Mesendoderm (in vitro differentiated cells): ENCODE data around the gene IFNL3.

ENCODE experiments used
- DNase-seq: peaks from one replicate; pipeline ENCODE4 v3.0.0; 2013
- H2AK5ac ChIP-seq: 2 replicates; pipeline ENCODE4 v1.6.1; 2013; ENCODE audit warnings: low read length, inconsistent platforms
- H2BK120ac ChIP-seq: 2 replicates; pipeline ENCODE4 v1.6.1; 2013; ENCODE audit warnings: low read depth, mild to moderate bottlenecking, low read length, moderate library complexity, mixed read lengths
- H2BK15ac ChIP-seq: replicated peaks from 2 replicates; pipeline ENCODE4 v1.6.1; 2013; ENCODE audit warnings: low read depth, mild to moderate bottlenecking, moderate library complexity
- H2BK5ac ChIP-seq: 2 replicates; pipeline ENCODE4 v1.6.1; 2013; ENCODE audit warnings: low read length, inconsistent platforms
- H3K18ac ChIP-seq: 2 replicates; pipeline ENCODE4 v1.6.1; 2013; ENCODE audit warnings: mild to moderate bottlenecking, low read length, mixed read lengths
- H3K23ac ChIP-seq: one replicate; pipeline ENCODE4 v1.6.1; 2013; ENCODE audit warnings: low read length
- H3K27ac ChIP-seq: 2 replicates; pipeline ENCODE4 v1.5.1; 2013; ENCODE audit warnings: low read depth, mild to moderate bottlenecking, inconsistent platforms, low read length, moderate library complexity
- H3K27me3 ChIP-seq: 2 replicates; pipeline ENCODE4 v1.6.1; 2013; ENCODE audit warnings: low read length, control low read depth, mild to moderate bottlenecking, inconsistent platforms; ENCODE audit not compliant: insufficient read depth, poor library complexity
- H3K36me3 ChIP-seq: 2 replicates; pipeline ENCODE4 v1.6.1; 2013; ENCODE audit warnings: low read length, inconsistent platforms; ENCODE audit not compliant: control insufficient read depth, insufficient read depth
- H3K4ac ChIP-seq: one replicate; pipeline ENCODE4 v1.6.1; 2013; ENCODE audit warnings: low read depth, mild to moderate bottlenecking, low read length, moderate library complexity
- H3K4me1 ChIP-seq: 2 replicates; pipeline ENCODE4 v1.6.1; 2013; ENCODE audit warnings: low read depth, low read length, inconsistent platforms; ENCODE audit not compliant: control insufficient read depth
- H3K4me2 ChIP-seq: 2 replicates; pipeline ENCODE4 v1.6.1; 2013; ENCODE audit warnings: low read length
- H3K4me3 ChIP-seq: 2 replicates; pipeline ENCODE4 v1.5.1; 2013; ENCODE audit warnings: mild to moderate bottlenecking, low read length
- H3K56ac ChIP-seq: one replicate; pipeline ENCODE4 v1.6.1; 2013; ENCODE audit warnings: low read length
- H3K79me1 ChIP-seq: 2 replicates; pipeline ENCODE4 v1.6.1; 2013; ENCODE audit warnings: low read length, inconsistent platforms
- H3K79me2 ChIP-seq: 2 replicates; pipeline ENCODE4 v1.6.1; 2013; ENCODE audit warnings: mild to moderate bottlenecking, low read length; ENCODE audit not compliant: control insufficient read depth, insufficient read depth
- H3K9ac ChIP-seq: 2 replicates; pipeline ENCODE4 v1.6.1; 2013; ENCODE audit warnings: low read length, inconsistent platforms
- H4K5ac ChIP-seq: one replicate; pipeline ENCODE4 v1.6.1; 2013; ENCODE audit warnings: low read length
- H4K8ac ChIP-seq: one replicate; pipeline ENCODE4 v1.6.1; 2013; ENCODE audit warnings: low read depth, mild to moderate bottlenecking, control low read depth, low read length, moderate library complexity
- WGBS: extraction: QIAGEN DNeasy Blood & Tissue Kit; methylation state at CpG from one replicate; pipeline ENCODE4 v1.1.7; 2013; ENCODE audit warnings: low lambda C conversion rate, missing lambda C conversion rate; ENCODE audit not compliant: insufficient coverage; ENCODE audit errors: extremely low coverage; 5-methylcytosine and 5-hydroxymethylcytosine counted together

The IFNL3 gene

DNA sequence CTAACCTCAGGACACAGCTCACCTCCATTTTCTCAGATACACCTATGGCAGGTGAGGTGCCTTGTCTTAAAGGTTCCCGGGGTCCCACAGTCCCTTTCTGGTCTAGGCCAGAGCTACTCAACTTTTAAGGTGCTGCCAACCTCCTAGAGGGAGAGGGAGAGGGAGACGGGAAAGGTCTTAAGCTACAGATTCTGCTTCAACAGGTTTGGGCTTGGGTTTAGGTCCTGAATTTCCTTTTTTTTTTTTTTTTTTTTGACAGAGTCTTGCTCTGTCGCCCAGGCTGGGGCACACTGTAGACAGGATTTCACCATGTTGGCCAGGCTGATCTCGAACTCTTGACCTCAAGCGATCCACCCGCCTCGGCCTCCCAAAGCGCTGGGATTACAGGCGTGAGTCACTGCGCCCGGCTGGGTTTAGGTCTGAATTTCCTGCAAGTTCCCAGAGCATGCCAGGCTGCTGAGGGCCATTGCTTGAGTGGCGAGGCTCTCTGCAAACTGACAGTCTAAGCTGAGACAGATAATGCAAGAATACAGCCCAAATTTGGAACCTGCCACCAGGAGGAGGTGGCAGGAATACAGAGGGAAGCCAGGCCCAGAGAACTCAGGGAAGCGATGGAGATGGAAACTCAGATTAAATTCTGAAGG, 33.0 kb downstream of the IFNL3 start:
- Histone ChIP-seq H4K5ac (no peak overlapping the region), H3K79me1 (no peaks in the 10 kb centered on the region), H3K4me3 (no peak overlapping the region), H3K79me2 (no peaks in the 10 kb centered on the region), H3K4me2 (no peak overlapping the region), H3K36me3 (no peaks in the 10 kb centered on the region), H3K27me3 (no peaks in the 10 kb centered on the region), H3K9ac (no peak overlapping the region), H2BK5ac (no peak overlapping the region), H3K18ac (no peak overlapping the region), H4K8ac (no peak overlapping the region), H2AK5ac (no peak overlapping the region), H3K56ac (no peak overlapping the region), H3K4ac (no peak overlapping the region), H3K27ac (no peak overlapping the region), H2BK120ac (no peak overlapping the region), H3K23ac (no peak overlapping the region), H2BK15ac (no peak overlapping the region), H3K4me1 (no peaks in the 10 kb centered on the region)
- no peak for DNase-seq
- no CpG with 5 or more reads among the region's 13 CpGs for WGBS

DNA sequence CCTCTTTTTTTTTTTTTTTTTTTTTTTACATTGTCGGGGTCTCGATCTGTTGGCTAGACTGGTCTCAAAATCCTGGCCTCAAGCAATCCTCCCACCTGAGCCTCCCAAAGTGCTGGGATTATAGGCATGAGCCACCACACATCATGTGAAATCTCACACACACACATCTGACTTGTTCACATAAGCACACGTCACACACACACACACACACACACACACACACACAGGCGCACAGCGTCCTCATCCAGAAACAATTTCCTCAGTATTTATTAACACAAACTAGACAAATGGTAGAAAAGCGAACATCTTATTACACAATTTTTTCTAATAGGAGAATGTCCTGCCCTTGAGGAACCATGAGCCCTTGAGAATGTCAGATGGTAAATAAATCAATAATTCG, 35.6 kb downstream of the IFNL3 start:
- no peaks in the 10 kb centered on the region for H3K79me2 ChIP-seq
- H3K27me3 ChIP-seq = no peaks in the 10 kb centered on the region
- H3K4me1 ChIP-seq = no peaks in the 10 kb centered on the region
- H3K4ac ChIP-seq = no peak overlapping the region
- no peak for DNase-seq
- H3K4me3 ChIP-seq = no peak overlapping the region
- no peak overlapping the region for H2BK120ac ChIP-seq
- H2AK5ac ChIP-seq = no peak overlapping the region
- H3K27ac ChIP-seq = no peak overlapping the region
- H3K56ac ChIP-seq = no peak overlapping the region
- H4K5ac ChIP-seq = no peak overlapping the region
- H3K36me3 ChIP-seq = no peaks in the 10 kb centered on the region
- no peak overlapping the region for H3K4me2 ChIP-seq
- no CpG with 5 or more reads among the region's 7 CpGs for WGBS
- no peak overlapping the region for H3K23ac ChIP-seq
- no peak overlapping the region for H3K18ac ChIP-seq
- H4K8ac ChIP-seq = no peak overlapping the region
- H3K9ac ChIP-seq = no peak overlapping the region
- H2BK5ac ChIP-seq = no peak overlapping the region
- H2BK15ac ChIP-seq = no peak overlapping the region
- no peaks in the 10 kb centered on the region for H3K79me1 ChIP-seq

DNA sequence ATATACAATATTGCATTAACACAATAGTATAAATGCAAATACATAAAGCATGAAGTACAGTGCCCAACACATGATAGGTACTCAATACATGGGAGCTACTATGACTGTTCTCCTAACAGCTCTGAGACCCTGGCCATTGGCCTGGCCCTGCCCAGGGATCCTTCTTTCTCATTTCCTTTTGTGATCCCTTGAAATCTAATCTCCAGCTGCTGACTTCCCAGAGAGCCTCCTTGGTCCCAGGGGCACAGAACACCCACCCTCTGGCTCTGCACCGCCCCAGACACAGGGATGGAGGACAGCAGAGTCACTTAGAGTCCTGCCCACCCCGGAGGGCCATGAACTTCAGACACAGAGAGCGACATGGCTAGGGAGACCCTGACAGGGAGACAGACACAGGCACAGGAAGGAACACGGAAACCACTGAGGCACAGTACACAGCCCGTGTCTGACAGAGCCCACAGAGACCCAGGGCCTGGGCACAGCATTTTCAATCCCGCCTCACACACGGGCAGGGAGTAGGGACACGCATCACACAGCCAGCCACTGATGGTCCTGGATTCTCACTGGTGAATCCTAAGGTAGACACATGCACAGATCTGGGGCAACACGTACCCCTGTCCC, 36.5 kb downstream of the IFNL3 start:
- Histone ChIP-seq H4K5ac (no peak overlapping the region), H3K27me3 (no peaks in the 10 kb centered on the region), H2AK5ac (no peak overlapping the region), H2BK5ac (no peak overlapping the region), H2BK15ac (no peak overlapping the region), H3K36me3 (no peaks in the 10 kb centered on the region), H4K8ac (no peak overlapping the region), H3K23ac (no peak overlapping the region), H3K56ac (peak overlapping the region; percentile 34), H3K9ac (no peak overlapping the region), H3K18ac (no peak overlapping the region), H3K79me1 (no peaks in the 10 kb centered on the region), H3K4me2 (no peak overlapping the region), H3K4me1 (no peaks in the 10 kb centered on the region), H3K27ac (no peak overlapping the region), H3K4me3 (no peak overlapping the region), H3K79me2 (no peaks in the 10 kb centered on the region), H2BK120ac (no peak overlapping the region), H3K4ac (no peak overlapping the region)
- no CpG with 5 or more reads among the region's 9 CpGs for WGBS
- DNase-seq = no peak

DNA sequence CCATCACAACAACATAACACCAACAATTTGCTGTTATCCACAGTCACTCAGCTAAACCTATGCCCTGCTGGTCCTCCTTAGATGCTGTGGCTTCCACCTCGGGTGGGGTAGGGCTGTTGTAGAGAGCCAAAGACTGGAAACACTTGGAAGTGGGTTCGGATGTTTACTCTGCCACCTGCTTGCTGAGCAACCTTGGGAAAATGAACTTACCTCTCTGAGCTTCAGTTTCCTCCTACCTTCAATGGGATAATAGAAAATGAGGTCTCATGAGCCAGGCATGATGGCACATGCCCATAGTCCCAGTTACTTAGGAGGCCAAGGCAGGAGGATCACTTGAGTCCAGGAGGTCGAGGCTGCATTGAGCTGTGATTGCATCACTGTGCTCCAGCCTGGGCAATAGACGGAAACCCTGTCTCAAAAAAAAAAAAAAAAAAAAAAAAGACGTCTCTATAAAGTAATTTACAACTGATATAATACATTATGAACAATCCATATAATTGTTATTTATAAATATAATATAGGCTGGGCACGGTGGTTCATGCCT, 37.4 kb downstream of the IFNL3 start:
- no peak for DNase-seq
- Histone ChIP-seq H3K4ac (no peak overlapping the region), H3K4me2 (no peak overlapping the region), H3K4me1 (no peaks in the 10 kb centered on the region), H3K36me3 (no peaks in the 10 kb centered on the region), H3K27ac (no peak overlapping the region), H3K56ac (no peak overlapping the region), H3K9ac (no peak overlapping the region), H3K79me2 (no peaks in the 10 kb centered on the region), H3K27me3 (no peaks in the 10 kb centered on the region), H2BK5ac (no peak overlapping the region), H4K8ac (no peak overlapping the region), H3K23ac (no peak overlapping the region), H3K4me3 (no peak overlapping the region), H2BK15ac (no peak overlapping the region), H4K5ac (no peak overlapping the region), H2AK5ac (no peak overlapping the region), H2BK120ac (no peak overlapping the region), H3K18ac (no peak overlapping the region), H3K79me1 (no peaks in the 10 kb centered on the region)
- WGBS = no CpG with 5 or more reads among the region's 6 CpGs

DNA sequence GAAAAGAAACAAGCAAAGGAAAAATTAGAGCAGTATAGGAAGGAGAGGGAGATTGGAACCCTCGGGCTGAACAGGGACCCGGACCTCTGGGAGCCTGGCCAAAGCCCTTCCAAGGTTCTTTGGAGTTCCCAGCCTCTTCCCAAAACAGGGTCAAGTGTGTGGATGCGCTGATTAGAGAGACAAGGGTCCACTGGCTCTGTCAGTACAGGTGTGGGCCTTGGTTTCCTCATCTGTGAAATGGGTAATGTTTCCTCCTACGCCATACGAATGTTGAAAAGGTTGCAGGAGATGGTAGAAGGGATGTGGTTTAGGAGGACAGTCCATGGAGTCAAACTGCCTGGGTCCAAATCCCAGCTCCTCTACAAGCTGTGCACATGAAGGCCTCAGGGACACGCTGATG, 38.7 kb downstream of the IFNL3 start:
- Histone ChIP-seq H3K4me1 (no peaks in the 10 kb centered on the region), H2BK120ac (no peak overlapping the region), H3K79me1 (no peaks in the 10 kb centered on the region), H3K4me2 (no peak overlapping the region), H2BK15ac (no peak overlapping the region), H3K4ac (no peak overlapping the region), H3K36me3 (no peaks in the 10 kb centered on the region), H3K79me2 (no peaks in the 10 kb centered on the region), H3K27me3 (no peaks in the 10 kb centered on the region), H2AK5ac (no peak overlapping the region), H3K4me3 (no peak overlapping the region), H4K5ac (no peak overlapping the region), H2BK5ac (no peak overlapping the region), H3K56ac (no peak overlapping the region), H4K8ac (no peak overlapping the region), H3K23ac (no peak overlapping the region), H3K9ac (no peak overlapping the region), H3K27ac (no peak overlapping the region), H3K18ac (no peak overlapping the region)
- no peak for DNase-seq
- WGBS = no CpG with 5 or more reads among the region's 6 CpGs

DNA sequence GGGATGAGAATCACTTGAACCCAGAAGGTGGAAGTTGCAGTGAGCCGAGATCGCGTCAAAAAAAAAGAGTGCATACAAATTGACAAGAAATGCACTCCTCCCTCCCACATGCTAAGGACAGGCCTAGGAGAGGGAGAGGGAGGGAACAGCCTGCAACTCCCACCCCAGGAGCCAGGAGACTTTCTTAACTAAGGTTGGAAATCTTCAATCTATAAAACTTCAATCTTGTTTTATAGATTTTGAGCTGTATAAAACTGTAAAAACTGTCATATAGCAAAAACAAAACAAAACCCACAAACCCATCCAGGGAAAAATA, 39.4 kb downstream of the IFNL3 start:
- Histone ChIP-seq H2BK120ac (no peak overlapping the region), H3K79me2 (no peaks in the 10 kb centered on the region), H2BK15ac (no peak overlapping the region), H4K5ac (no peak overlapping the region), H2BK5ac (no peak overlapping the region), H3K18ac (no peak overlapping the region), H3K4me1 (no peaks in the 10 kb centered on the region), H3K4me2 (no peak overlapping the region), H2AK5ac (no peak overlapping the region), H3K27me3 (no peaks in the 10 kb centered on the region), H3K36me3 (no peaks in the 10 kb centered on the region), H3K56ac (no peak overlapping the region), H3K9ac (no peak overlapping the region), H3K4me3 (no peak overlapping the region), H4K8ac (no peak overlapping the region), H3K4ac (no peak overlapping the region), H3K23ac (no peak overlapping the region), H3K27ac (no peak overlapping the region), H3K79me1 (no peaks in the 10 kb centered on the region)
- WGBS = no CpG with 5 or more reads among the region's 3 CpGs
- no peak for DNase-seq
